HEK293 (cell line): ENCODE data around the gene TRIM46.
"Not testable (repeated sequence)": the region's sequence is repeated elsewhere in the genome, so short reads cannot be mapped to it uniquely, and the experiment has no call there.

Source experiments
- CTCF ChIA-PET: fragments of 350-600 bp; formaldehyde crosslinking; extraction: SDS; loops from one replicate; lab custom pipeline; 2021; ENCODE audit warnings: antibody characterized with exemption; lab: Yijun Ruan, JAX
- POLR2A ChIA-PET: fragments of 300-600 bp; formaldehyde crosslinking; extraction: SDS; loops from one replicate; lab custom pipeline; 2020; ENCODE audit warnings: antibody characterized with exemption, inconsistent platforms; lab: Yijun Ruan, JAX
- H3K27ac ChIP-seq: fragments of 200-500 bp; sonication (Bioruptor generic); 2 replicates; pipeline ENCODE4 v1.5.1; 2014; ENCODE audit warnings: low read depth, low read length, control low read depth, inconsistent platforms; ENCODE audit errors: extremely low read depth
- H3K36me3 ChIP-seq, 2 experiments: fragments of 200-500 bp in 1 of 2; sonication (Bioruptor generic) in 1 of 2; 1 replicate in 1 of 2; 2 replicates in 1 of 2; pipeline ENCODE4 v1.5.1; 2014 to 2017; ENCODE audit warnings: inconsistent platforms in 2 of 2, low read length in 2 of 2; ENCODE audit not compliant: control insufficient read depth in 2 of 2, insufficient read depth in 1 of 2
- H3K4me1 ChIP-seq: fragments of 200-500 bp; sonication (Bioruptor generic); 2 replicates; pipeline ENCODE4 v1.5.1; 2014; ENCODE audit warnings: mild to moderate bottlenecking, low read length, inconsistent platforms; ENCODE audit not compliant: control insufficient read depth, insufficient read depth
- H3K4me3 ChIP-seq: 2 replicates; pipeline ENCODE4 v1.5.1; 2011; ENCODE audit warnings: low read depth, mild to moderate bottlenecking, control low read depth, low read length, moderate library complexity
- H3K9me3 ChIP-seq: fragments of 200-500 bp; sonication (Bioruptor generic); 2 replicates; pipeline ENCODE4 v1.5.1; 2014; ENCODE audit warnings: low read depth, low read length, inconsistent platforms; ENCODE audit not compliant: control insufficient read depth, insufficient read depth
- KLF9 ChIP-seq: fragments of 450-650 bp; formaldehyde crosslinking; IDR thresholded peaks from 2 replicates; pipeline ENCODE4 v1.5.1; 2016; ENCODE audit warnings: missing biosample characterization, missing genetic modification characterization, low read depth
- PRDM1 ChIP-seq: fragments of 450-650 bp; formaldehyde crosslinking; IDR thresholded peaks from 2 replicates; pipeline ENCODE4; 2016; ENCODE audit warnings: missing biosample characterization, missing genetic modification characterization
- ZBTB17 ChIP-seq: fragments of 450-650 bp; formaldehyde crosslinking; IDR thresholded peaks from 2 replicates; pipeline ENCODE4 v1.5.1; 2016; ENCODE audit warnings: missing biosample characterization, missing genetic modification characterization
- ZFP37 ChIP-seq: fragments of 450-650 bp; formaldehyde crosslinking; IDR thresholded peaks from 2 replicates; pipeline ENCODE4 v1.5.1; 2016; ENCODE audit warnings: missing biosample characterization, missing genetic modification characterization
- ZNF132 ChIP-seq: fragments of 450-650 bp; formaldehyde crosslinking; IDR thresholded peaks from 2 replicates; pipeline ENCODE4 v1.5.1; 2017; ENCODE audit warnings: missing biosample characterization, missing genetic modification characterization, borderline replicate concordance
- ZNF138 ChIP-seq: fragments of 450-650 bp; formaldehyde crosslinking; IDR thresholded peaks from 2 replicates; pipeline ENCODE4 v1.5.1; 2016; ENCODE audit warnings: missing biosample characterization, missing genetic modification characterization, borderline replicate concordance
- ZNF2 ChIP-seq: fragments of 450-650 bp; formaldehyde crosslinking; IDR thresholded peaks from 2 replicates; pipeline ENCODE4 v1.5.1; 2016; ENCODE audit warnings: missing biosample characterization, missing genetic modification characterization
- ZNF324 ChIP-seq: fragments of 450-650 bp; formaldehyde crosslinking; IDR thresholded peaks from 2 replicates; pipeline ENCODE4 v1.5.1; 2016; ENCODE audit warnings: missing biosample characterization, missing genetic modification characterization
- ZNF366 ChIP-seq: fragments of 450-650 bp; formaldehyde crosslinking; conservative IDR thresholded peaks from 2 replicates; pipeline ENCODE4 v1.5.1; 2016; ENCODE audit warnings: missing biosample characterization, missing genetic modification characterization
- ZNF423 ChIP-seq: fragments of 450-650 bp; formaldehyde crosslinking; IDR thresholded peaks from 2 replicates; pipeline ENCODE4 v1.5.1; 2016; ENCODE audit warnings: missing biosample characterization, missing genetic modification characterization
- TF ChIP-seq, protein P1 (sequence below): fragments of 450-650 bp; formaldehyde crosslinking; IDR thresholded peaks from 2 replicates; pipeline ENCODE4 v1.5.0; 2017; ENCODE audit warnings: missing biosample characterization, missing genetic modification characterization, borderline replicate concordance
- TF ChIP-seq, protein P2 (sequence below): fragments of 450-650 bp; formaldehyde crosslinking; IDR thresholded peaks from 2 replicates; pipeline ENCODE4 v1.5.1; 2016; ENCODE audit warnings: missing biosample characterization, missing genetic modification characterization
- TF ChIP-seq, protein P3 (sequence below): fragments of 450-650 bp; formaldehyde crosslinking; IDR thresholded peaks from 2 replicates; pipeline ENCODE4 v1.5.1; 2016; ENCODE audit warnings: missing biosample characterization, missing genetic modification characterization
- TF ChIP-seq, protein P4 (sequence below): fragments of 450-650 bp; IDR thresholded peaks from 2 replicates; pipeline ENCODE4 v1.5.1; 2018; ENCODE audit warnings: missing biosample characterization, mild to moderate bottlenecking, missing genetic modification characterization
- TF ChIP-seq, protein P5 (sequence below): fragments of 450-650 bp; formaldehyde crosslinking; IDR thresholded peaks from 2 replicates; pipeline ENCODE4 v1.5.1; 2017; ENCODE audit warnings: missing biosample characterization, missing genetic modification characterization
- TF ChIP-seq, protein P6 (sequence below): fragments of 450-650 bp; formaldehyde crosslinking; IDR thresholded peaks from 2 replicates; pipeline ENCODE4 v1.5.1; 2016; ENCODE audit warnings: missing biosample characterization, missing genetic modification characterization
- TF ChIP-seq, protein P7 (sequence below): fragments of 450-650 bp; formaldehyde crosslinking; IDR thresholded peaks from 2 replicates; pipeline ENCODE4 v1.5.1; 2016; ENCODE audit warnings: missing biosample characterization, missing genetic modification characterization

Gene TRIM46

DNA sequence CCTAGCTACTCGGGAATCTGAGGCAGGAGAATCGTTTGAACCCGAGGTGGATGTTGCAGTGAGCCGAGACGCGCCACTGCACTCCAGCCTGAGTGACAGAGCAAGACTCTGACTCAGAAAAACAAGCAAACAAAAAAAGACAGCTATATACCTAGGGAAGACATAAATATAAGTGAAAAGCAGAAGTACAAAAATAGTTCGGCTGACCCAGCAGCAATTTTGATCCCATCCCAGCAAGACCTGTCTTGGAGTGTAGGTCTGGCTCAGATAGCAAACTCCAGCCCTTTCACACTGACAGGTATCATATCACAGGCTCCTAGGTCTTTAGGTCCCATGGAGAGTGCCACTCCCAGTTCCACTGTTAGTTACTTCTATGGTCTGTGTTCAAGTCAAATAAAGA is 49.4 kb downstream of the TRIM46 start (continued):
- TF ChIP-seq, protein P1, sequence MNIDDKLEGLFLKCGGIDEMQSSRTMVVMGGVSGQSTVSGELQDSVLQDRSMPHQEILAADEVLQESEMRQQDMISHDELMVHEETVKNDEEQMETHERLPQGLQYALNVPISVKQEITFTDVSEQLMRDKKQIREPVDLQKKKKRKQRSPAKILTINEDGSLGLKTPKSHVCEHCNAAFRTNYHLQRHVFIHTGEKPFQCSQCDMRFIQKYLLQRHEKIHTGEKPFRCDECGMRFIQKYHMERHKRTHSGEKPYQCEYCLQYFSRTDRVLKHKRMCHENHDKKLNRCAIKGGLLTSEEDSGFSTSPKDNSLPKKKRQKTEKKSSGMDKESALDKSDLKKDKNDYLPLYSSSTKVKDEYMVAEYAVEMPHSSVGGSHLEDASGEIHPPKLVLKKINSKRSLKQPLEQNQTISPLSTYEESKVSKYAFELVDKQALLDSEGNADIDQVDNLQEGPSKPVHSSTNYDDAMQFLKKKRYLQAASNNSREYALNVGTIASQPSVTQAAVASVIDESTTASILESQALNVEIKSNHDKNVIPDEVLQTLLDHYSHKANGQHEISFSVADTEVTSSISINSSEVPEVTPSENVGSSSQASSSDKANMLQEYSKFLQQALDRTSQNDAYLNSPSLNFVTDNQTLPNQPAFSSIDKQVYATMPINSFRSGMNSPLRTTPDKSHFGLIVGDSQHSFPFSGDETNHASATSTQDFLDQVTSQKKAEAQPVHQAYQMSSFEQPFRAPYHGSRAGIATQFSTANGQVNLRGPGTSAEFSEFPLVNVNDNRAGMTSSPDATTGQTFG (tag by site-specific recombination) = no peak
- TF ChIP-seq ZNF132 = no peak

DNA sequence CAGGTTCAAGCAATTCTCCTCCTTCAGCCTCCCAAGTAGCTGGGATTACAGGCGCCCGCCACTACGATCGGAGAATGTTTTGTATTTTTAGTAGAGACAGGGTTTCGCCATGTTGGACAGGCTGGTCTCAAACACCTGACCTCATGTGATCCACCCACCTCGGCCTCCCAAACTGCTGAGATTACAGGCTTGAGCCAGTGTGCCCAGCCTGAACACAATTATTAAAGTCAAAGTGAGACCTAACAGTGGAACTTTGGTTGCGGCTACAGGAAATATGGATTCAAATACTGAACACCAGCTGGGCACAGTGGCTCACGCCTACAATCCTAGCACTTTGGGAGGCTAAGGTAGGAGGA is 51.7 kb downstream of the TRIM46 start:
- H3K36me3 ChIP-seq, H3K4me3 ChIP-seq, H3K27ac ChIP-seq, H3K9me3 ChIP-seq, H3K4me1 ChIP-seq: not testable (repeated sequence)
- POLR2A ChIA-PET = interaction anchor here (1.1 kb wide), 1 partner anchor 17 kb away, joined by 6 read pairs; the partner anchor contains the start of gene MTX1
- CTCF ChIA-PET = interaction anchor here (0.6 to 2.9 kb wide), 9 partner anchors 16 to 246 kb away, joined by 3 to 18 read pairs (median 3); partner anchors contain the start of gene HCN3

DNA sequence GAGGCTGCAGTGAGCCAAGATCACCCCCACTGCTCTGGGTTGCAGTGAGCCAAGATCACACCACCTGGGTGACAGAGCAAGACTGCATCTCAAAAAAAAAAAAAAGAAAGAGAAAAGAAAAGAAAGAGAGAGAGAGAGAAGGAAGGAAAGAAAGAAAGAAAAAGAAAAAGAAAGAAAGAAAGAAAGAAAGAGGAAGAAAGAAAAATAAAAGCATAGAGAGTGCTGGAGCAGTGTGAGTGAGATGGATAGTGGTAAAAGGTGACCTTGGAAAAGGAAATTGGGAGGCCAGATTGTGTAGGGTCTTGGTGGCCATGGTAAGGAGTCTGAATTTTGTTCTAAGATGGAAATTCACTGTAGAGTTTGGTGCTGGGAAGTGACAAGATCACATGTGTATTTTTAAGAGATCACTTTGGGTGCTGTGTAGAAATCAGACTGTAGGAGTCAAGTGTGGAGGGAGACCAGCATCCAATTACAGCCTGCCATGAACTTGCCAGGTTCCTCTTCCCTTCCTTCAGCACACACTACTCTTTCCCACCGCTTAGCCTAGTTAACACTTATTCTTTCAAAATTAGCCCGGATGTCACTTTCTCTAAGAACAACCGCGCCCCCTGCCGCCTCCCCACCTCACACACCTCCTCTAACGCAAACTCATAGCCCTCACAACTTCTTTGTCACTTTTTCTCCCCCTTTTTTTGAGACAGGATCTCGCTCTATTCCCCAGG is 52.7 kb downstream of the TRIM46 start:
- peak overlapping the region; percentile 53 for H3K4me3 ChIP-seq
- H3K9me3 ChIP-seq = no peaks in the 10 kb centered on the region
- peak overlapping the region; percentile 65 for H3K27ac ChIP-seq
- H3K36me3 ChIP-seq = no peaks in the 10 kb centered on the region
- ChIA-PET CTCF (interaction anchor here (0.5 to 2.9 kb wide), 21 partner anchors 10 to 770 kb away, joined by 3 to 25 read pairs (median 4); partner anchors contain the start of genes KRTCAP2, MTX1 and THBS3), POLR2A (interaction anchor here (0.6 to 1.8 kb wide), 7 partner anchors 19 to 98 kb away, joined by 3 to 8 read pairs (median 4); partner anchors contain the start of genes SCAMP3 and THBS3)
- peaks cover 3% of the 10 kb centered on the region for H3K4me1 ChIP-seq
- TF ChIP-seq, protein P2, sequence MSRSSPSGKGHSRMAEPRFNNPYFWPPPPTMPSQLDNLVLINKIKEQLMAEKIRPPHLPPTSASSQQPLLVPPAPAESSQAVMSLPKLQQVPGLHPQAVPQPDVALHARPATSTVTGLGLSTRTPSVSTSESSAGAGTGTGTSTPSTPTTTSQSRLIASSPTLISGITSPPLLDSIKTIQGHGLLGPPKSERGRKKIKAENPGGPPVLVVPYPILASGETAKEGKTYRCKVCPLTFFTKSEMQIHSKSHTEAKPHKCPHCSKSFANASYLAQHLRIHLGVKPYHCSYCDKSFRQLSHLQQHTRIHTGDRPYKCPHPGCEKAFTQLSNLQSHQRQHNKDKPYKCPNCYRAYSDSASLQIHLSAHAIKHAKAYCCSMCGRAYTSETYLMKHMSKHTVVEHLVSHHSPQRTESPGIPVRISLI = 0 out of 2 replicates have a peak, but pooled peaks have one; percentile 54
- peak; percentile 58; the same call in 1 of the 2 replicates for TF ChIP-seq KLF9
- TF ChIP-seq ZBTB17 (tag by site-specific recombination) = peak; percentile 89; the same call in 1 of the 2 replicates
- no peak for TF ChIP-seq ZNF423 (tag by site-specific recombination)
- TF ChIP-seq, protein P3, sequence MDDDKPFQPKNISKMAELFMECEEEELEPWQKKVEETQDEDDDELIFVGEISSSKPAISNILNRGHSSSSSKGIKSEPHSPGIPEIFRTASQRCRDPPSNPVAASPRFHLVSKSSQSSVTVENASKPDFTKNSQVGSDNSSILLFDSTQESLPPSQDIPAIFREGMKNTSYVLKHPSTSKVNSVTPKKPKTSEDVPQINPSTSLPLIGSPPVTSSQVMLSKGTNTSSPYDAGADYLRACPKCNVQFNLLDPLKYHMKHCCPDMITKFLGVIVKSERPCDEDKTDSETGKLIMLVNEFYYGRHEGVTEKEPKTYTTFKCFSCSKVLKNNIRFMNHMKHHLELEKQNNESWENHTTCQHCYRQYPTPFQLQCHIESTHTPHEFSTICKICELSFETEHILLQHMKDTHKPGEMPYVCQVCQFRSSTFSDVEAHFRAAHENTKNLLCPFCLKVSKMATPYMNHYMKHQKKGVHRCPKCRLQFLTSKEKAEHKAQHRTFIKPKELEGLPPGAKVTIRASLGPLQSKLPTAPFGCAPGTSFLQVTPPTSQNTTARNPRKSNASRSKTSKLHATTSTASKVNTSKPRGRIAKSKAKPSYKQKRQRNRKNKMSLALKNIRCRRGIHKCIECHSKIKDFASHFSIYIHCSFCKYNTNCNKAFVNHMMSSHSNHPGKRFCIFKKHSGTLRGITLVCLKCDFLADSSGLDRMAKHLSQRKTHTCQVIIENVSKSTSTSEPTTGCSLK (tag by site-specific recombination) = no peak
- TF ChIP-seq ZFP37 (tag by site-specific recombination) = peak; percentile 39; the same call in 1 of the 2 replicates
- peak; percentile 98 for TF ChIP-seq PRDM1 (tag by site-specific recombination)
- TF ChIP-seq, protein P4, sequence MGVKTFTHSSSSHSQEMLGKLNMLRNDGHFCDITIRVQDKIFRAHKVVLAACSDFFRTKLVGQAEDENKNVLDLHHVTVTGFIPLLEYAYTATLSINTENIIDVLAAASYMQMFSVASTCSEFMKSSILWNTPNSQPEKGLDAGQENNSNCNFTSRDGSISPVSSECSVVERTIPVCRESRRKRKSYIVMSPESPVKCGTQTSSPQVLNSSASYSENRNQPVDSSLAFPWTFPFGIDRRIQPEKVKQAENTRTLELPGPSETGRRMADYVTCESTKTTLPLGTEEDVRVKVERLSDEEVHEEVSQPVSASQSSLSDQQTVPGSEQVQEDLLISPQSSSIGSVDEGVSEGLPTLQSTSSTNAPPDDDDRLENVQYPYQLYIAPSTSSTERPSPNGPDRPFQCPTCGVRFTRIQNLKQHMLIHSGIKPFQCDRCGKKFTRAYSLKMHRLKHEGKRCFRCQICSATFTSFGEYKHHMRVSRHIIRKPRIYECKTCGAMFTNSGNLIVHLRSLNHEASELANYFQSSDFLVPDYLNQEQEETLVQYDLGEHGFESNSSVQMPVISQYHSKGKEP (tag by site-specific recombination) = no peak
- no peak for TF ChIP-seq ZNF138 (tag by site-specific recombination)
- TF ChIP-seq, protein P5, sequence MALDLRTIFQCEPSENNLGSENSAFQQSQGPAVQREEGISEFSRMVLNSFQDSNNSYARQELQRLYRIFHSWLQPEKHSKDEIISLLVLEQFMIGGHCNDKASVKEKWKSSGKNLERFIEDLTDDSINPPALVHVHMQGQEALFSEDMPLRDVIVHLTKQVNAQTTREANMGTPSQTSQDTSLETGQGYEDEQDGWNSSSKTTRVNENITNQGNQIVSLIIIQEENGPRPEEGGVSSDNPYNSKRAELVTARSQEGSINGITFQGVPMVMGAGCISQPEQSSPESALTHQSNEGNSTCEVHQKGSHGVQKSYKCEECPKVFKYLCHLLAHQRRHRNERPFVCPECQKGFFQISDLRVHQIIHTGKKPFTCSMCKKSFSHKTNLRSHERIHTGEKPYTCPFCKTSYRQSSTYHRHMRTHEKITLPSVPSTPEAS (tag by site-specific recombination) = no peak
- peak; percentile 97 for TF ChIP-seq ZNF2 (tag by site-specific recombination)
- TF ChIP-seq, protein P6, sequence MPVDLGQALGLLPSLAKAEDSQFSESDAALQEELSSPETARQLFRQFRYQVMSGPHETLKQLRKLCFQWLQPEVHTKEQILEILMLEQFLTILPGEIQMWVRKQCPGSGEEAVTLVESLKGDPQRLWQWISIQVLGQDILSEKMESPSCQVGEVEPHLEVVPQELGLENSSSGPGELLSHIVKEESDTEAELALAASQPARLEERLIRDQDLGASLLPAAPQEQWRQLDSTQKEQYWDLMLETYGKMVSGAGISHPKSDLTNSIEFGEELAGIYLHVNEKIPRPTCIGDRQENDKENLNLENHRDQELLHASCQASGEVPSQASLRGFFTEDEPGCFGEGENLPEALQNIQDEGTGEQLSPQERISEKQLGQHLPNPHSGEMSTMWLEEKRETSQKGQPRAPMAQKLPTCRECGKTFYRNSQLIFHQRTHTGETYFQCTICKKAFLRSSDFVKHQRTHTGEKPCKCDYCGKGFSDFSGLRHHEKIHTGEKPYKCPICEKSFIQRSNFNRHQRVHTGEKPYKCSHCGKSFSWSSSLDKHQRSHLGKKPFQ (tag by site-specific recombination) = 0 out of 2 replicates have a peak, but pooled peaks have one; percentile 68
- no peak; the same call in 1 of the 2 replicates for TF ChIP-seq ZNF324 (tag by site-specific recombination)
- TF ChIP-seq ZNF366 (tag by site-specific recombination) = peak; percentile 95
- TF ChIP-seq, protein P7, sequence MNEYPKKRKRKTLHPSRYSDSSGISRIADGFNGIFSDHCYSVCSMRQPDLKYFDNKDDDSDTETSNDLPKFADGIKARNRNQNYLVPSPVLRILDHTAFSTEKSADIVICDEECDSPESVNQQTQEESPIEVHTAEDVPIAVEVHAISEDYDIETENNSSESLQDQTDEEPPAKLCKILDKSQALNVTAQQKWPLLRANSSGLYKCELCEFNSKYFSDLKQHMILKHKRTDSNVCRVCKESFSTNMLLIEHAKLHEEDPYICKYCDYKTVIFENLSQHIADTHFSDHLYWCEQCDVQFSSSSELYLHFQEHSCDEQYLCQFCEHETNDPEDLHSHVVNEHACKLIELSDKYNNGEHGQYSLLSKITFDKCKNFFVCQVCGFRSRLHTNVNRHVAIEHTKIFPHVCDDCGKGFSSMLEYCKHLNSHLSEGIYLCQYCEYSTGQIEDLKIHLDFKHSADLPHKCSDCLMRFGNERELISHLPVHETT (tag by site-specific recombination) = peak; percentile 37; the same call in 1 of the 2 replicates
